GM19025 (cell line): Measurements from ENCODE around the gene PGF.

Experiments used
- ATAC-seq: cut with Tn5 transposase; IDR thresholded peaks from one replicate; pipeline ENCODE4 v1.9.1; 2021; ENCODE audit warnings: mild to moderate bottlenecking, low read depth, moderate library complexity; ENCODE audit not compliant: unreplicated experiment

Gene PGF

DNA sequence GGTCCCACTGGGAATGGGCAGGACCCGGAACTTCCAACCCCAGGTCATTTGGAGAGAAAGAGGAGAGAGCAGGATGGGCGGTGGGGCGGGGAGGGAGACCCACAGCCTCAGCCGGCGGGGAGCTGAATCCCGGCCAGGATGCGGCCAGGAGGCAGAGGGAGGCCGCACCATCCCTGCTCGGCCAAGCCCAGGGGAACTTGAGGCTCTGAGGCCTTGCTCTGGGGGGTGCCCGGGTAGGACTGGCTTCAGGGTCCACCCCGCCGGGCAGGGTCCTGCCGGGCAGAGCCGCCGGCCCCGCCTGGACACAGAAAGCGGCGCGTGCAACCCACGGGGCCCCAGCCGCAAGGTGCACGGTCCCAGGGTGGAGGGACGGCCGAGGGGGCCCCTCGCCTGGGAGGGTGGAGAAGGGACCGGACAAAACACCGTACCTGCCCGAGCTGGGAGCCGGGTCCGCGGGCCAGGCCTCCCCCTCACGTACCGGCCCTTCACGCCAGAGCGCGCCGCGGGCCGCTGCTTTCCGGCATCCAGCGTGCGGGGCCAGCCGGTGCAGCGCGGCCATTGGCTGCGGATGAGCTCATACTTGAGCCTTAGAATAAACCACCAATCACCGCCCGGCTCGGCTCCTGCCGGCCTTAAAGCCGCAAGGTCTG lies 32.5 kb downstream of the PGF start, which contains the start of gene RPS6KL1:
RPS6KL1 (minus strand) TSS at position 509 of the 650 bp plus-strand sequence. CDS start 1,719 bp downstream, outside the sequence.
- ATAC-seq, result peak; percentile 98

- ATAC-seq, result no peak
These were observed 33.2 kb downstream of the PGF start for GRCh38 chr14:74921987-74922751.

DNA sequence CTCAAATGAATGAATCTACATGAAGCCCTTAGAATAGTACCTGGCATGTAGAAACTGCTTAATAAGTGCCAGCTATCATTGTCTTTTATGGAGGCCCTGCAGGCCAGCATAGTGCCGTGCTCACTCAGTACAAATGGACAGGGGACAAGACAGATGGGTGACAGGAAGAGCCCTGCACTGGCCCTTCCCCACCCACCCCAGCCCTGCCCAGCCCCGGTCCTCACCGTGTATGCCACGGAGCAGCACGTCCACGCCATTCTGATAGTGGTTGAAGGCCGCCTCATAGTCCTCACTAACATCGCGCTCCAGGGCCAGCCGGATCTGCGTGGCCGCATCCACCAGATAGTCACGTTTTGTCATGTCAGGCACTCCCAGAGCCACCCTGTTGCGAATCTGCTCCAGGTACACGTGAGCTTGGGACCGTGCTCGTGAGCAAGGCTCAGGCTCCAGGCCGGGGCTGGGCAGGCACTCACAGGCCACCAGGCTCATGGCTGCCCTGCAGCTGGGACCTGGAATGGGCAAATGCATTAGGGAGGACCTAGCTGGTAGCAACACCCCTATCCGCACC lies 34.3 kb downstream of the PGF start:
- no peak for ATAC-seq

DNA sequence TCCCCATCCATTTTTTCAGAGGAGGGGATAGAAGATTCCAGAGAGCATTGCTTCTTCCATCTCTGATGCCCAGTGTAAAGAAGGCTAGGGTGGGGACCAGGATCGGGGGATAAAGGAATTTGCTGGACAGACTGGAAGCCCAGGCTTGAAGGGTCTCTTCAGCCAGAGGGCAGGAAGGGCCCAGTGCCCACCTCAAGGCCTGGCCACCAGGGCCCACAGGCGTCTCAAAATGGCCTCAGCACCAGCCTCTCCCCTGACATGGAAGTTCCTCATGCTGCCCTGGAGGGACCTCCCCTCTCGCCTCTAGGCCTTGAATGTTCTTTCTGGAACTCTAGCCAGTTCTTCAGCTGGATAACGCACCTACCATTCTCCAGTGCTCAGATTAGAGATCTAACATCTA lies 35.1 kb downstream of the PGF start:
- ATAC-seq, result no peak

DNA sequence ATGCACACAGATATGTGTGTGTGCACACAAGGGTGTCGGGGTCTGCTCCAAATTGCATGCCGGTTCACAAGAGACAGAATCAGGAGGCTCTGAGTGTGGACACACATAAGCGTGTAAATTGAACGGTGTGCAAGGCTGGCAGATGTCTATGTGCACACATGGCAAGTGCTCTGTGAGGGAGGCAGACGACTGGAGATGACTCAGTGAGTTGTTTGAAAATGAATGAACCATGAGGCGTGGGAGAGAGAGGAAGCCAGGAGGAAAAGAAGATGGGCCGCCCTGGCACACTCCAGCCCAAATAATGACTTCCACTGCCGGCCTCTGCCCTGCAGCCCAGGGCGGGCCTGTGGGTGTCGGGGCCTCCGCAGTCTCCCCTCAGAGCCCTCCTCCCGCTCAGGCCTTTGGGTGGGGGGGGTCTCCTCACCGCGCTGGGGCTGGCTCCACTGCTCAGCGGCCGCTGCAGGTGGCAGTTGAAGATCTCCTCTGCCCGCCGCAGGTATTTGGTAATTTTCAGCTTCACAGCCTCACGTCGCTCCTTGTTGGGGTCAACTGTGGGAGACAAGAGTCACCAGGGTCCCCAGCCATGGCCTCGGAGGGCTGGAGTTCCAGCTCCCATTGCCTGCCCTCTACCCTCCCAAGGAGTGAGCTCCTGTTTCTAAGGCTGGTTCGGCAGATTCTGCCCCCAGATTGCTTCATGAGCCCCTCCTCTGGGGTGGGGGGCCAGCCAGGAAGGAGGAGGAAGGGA lies 35.8 kb downstream of the PGF start:
- no peak for ATAC-seq

GRCh38 chr14:74918380-74918779 lies 37.0 kb downstream of the PGF start:
- no peak for ATAC-seq

DNA sequence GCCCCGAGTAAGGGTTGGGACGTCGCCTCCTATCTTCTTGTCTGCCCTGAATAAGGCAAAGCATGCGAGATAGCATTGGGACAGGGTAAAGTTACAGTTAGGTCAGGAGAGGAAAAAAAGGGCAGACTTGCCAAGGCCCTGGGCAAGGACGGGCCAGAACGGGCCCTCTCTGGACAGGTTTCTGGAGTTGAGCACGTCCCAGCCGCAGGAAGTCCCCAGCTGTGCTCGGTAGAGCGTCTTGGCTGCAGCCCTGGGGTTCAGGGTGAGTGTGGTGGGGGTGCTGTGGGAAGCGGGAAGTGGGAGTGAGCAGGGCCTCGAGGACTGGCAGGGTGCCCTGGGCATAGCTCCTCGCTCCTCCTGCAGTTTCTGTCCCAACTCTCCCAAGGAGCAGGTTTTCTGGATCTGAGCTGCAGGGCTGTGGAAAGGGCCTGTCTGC lies 37.7 kb downstream of the PGF start:
- ATAC-seq, result no peak

- ATAC-seq, result no peak
These were observed 38.2 kb downstream of the PGF start for GRCh38 chr14:74917178-74917543.

DNA sequence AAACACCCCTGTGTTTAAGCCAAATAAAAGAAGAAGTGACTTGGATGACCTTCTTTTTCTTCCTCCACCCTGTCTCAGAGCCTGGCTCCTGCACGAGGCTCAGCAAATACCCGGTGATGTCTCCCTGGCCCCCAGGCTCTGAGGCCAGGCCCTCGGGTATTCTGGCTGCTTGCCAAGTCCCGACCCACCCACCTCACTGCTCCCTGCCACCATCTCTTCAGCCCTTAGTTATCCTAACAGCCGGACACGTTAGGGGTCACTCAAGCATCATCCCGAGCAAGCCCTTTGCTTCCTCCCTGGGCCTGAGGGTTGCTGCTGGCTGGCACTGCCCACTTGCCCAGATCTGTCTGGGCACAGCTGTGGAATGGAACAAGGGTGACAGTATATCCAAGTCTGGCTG lies 39.6 kb downstream of the PGF start:
- no peak for ATAC-seq

- ATAC-seq, result no peak
These were observed 40.0 kb downstream of the PGF start for GRCh38 chr14:74915426-74915825.

- ATAC-seq, result no peak
These were observed 41.3 kb downstream of the PGF start for GRCh38 chr14:74913986-74914573.

GRCh38 chr14:74913393-74913910 lies 41.9 kb downstream of the PGF start:
- ATAC-seq, result no peak

- ATAC-seq, result no peak
These were observed 42.6 kb downstream of the PGF start for GRCh38 chr14:74912801-74913200.

GRCh38 chr14:74912111-74912510 lies 43.3 kb downstream of the PGF start:
- no peak for ATAC-seq

DNA sequence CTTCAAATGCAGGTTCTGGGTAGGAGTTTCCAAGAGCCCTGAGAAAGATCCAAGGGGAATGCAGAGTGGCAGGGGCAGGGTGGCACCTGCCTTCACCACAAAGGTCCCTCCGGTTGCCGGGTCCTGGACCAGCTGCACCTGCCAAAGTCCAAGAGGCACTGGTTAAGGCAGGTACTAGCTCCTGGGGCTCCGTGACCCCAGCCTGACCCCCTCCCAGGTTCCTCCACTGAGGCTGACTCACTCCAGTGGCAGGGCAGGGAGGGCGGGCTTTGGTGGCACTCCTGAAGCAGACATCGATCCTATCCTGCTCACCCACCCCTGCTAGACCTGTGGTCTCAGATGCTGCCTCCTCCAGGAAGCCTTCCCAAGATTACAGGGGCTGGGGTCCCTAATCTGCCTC lies 43.7 kb downstream of the PGF start:
- no peak for ATAC-seq

DNA sequence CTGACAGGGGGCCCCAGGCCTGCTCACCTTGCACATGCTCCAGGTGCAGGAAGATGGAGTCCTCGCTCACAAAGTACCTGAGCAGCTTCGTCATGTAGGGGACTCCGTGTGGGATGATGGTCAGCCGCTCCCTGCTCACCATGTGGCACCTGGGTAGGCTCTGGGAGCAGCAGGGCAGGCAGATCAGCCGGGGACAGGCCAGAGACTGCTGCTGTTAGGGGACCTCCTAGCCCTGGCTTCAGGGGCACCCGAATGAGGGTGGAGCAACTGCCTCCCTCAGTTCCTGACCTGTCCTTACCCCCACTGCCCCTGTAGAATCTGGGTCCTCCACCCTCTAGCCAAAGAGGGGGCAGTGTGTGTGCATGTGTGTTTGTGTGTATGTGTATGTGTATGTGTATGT lies 44.2 kb downstream of the PGF start:
- no peak for ATAC-seq

DNA sequence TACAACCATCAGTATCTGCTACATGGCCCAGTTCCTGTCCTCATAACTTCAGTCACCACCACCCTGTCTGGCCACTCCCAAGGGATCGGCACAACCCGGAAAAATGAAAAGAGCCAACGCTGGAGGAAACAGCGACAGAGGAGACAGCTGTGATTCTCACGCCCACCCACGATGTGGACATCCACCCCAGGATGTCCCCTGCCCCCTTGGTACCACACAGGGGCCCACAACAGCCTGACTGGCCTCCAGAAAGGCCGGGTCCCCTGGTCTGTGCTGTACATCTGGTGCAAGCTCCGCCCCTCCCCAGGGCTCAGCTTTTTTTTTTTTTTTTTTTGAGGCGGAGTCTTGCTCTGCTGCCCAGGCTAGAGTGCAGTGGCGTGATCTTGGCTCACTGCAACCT lies 44.8 kb downstream of the PGF start:
- ATAC-seq, result no peak

DNA sequence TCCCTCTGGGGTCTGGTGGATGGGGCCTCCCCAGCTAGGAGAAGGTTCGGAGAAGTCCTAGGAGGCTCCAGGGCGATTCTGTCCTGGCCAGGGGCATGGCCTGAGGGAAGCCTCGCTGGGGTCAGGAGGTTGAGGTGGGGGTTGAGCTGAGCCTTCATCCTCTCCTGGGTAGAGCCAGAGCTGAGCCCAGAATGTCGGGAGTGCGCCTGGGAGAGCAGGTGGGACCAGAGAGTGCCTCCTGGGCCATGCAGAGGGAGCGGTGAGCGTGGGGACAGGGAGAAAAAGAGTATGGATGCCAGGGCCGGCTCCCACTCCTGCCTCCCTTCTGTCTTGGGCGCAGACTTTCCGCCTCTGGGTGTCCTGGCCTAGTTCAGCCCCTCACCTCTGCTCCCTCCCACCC lies 45.5 kb downstream of the PGF start:
- no peak for ATAC-seq

GRCh38 chr14:74909501-74909900 lies 45.9 kb downstream of the PGF start:
- no peak for ATAC-seq

DNA sequence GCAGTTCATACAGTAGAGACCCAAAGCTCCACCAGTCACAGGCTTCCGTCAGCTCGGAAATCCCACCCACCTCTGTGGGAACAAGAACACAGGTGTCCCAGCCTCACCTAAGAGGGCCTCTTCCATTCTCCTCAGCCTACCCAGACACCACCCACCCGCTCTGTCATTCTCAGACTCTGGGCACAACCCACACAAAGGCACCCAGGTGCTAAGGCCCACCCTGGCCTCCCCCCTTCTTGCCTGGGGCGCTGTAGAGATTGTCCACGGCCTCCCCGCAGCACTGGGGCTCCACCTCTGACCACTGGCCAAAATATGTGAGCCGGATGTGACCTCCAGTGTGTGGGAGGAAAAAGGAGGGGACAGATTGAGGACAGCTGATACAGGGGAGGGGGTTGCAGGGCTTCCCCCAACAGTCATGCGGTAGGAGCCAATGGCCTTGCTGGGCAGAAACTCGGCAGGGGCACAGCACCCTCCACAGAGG lies 46.5 kb downstream of the PGF start:
- no peak for ATAC-seq
